ENCODE data around the gene CERS6.
"Not testable (repeated sequence)": the region's sequence is repeated elsewhere in the genome, so short reads cannot be mapped to it uniquely, and the experiment has no call there.

Gene CERS6

DNA sequence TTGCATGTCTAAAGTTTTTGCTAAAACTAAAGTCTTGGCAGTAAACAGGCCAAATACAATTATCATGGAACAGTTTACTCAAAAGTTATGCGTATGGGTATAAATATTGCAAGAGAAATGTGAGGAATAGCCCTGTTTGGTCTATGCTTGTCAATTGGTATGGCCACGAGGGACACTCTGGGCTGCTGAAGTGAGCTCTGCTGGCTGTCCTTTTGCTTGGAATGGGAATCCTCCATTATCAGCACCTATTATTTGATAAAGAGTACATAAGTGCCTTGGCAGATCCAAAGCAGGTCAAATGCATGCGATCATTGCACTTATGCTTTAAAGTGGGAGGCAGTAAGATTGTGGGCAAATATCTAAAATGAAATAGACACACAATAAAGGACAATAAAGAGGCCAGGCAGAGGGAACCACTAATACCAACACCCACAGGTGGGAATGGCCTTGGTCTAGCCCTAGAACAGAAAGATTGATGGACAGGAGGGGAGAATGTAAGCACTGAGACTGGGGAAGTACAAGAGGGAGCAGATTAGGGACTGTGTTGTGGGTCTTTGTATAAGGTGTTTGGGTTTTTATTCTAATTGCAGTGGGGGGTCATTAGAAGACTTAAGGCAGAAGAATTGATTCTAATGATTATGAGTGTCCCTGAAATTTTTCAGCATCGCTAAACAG lies 286.3 kb downstream of the CERS6 start:
- Mint-ChIP-seq H3K4me1 (ENCODE audit: low read depth) (peaks cover 2% of the 10 kb centered on the region), H3K27me3 (ENCODE audit: low read depth) (no peaks in the 10 kb centered on the region)

DNA sequence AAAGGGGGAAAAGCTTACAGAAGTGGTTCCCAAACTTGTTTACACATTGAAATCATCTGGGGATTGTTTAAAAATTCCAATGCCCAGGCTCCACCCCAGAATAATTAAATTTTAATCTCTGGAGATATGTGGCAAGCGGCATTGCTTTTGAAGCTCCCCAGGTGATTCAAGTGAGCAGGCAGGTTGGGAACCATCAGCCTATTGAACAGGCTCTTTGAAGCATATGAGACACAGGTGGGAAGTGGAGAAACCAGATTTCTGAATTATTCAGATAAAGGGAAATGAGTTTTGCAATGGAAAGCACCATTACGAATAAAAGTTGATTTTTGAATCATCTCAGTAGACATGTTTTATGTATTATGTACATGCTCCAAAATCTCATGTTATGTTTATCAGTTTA lies 288.8 kb downstream of the CERS6 start:
- no peak overlapping the region for H3K27ac Mint-ChIP-seq
- no peak for DNase-seq (ENCODE audit: low spot score)
- no peaks in the 10 kb centered on the region for H3K9me3 Mint-ChIP-seq
- peaks cover 4% of the 10 kb centered on the region for H3K36me3 Mint-ChIP-seq (ENCODE audit: low read depth)
- peaks cover 7% of the 10 kb centered on the region for H3K4me1 Mint-ChIP-seq (ENCODE audit: low read depth)
- no peak overlapping the region for H3K4me3 Mint-ChIP-seq
- no peaks in the 10 kb centered on the region for H3K27me3 Mint-ChIP-seq (ENCODE audit: low read depth)

More for the DNA sequence above, 286.3 kb downstream of the CERS6 start:
- Mint-ChIP-seq H3K9me3 (no peaks in the 10 kb centered on the region), H3K36me3 (ENCODE audit: low read depth) (no peaks in the 10 kb centered on the region), H3K4me3 (no peak overlapping the region), H3K27ac (no peak overlapping the region)
- DNase-seq (ENCODE audit: low spot score) = no peak

DNA sequence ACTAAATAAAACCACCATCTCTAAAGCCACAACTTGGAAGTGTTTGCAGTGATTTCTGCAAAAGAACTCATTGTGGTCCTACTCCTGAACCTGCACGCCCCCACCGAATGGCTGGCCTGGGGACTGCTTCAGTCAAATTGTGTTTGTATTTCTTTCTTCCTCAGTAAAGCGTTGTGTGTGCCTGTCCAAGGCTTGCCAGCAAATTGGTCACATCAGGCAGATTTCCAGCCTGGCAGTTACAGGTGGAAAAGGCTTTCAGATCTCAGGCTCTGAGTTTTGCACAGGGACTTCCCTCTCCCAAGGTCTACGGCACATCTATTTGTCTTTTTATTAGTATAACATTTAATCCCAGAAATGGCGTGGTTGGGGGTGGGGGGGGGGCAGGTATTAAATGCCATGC lies 292.4 kb downstream of the CERS6 start:
- Mint-ChIP-seq H3K27ac (no peak overlapping the region), H3K4me1 (ENCODE audit: low read depth) (peaks cover 28% of the 10 kb centered on the region), H3K4me3 (no peak overlapping the region), H3K9me3 (no peaks in the 10 kb centered on the region), H3K27me3 (ENCODE audit: low read depth) (no peaks in the 10 kb centered on the region), H3K36me3 (ENCODE audit: low read depth) (peaks cover 7% of the 10 kb centered on the region)
- no peak for DNase-seq (ENCODE audit: low spot score)

DNA sequence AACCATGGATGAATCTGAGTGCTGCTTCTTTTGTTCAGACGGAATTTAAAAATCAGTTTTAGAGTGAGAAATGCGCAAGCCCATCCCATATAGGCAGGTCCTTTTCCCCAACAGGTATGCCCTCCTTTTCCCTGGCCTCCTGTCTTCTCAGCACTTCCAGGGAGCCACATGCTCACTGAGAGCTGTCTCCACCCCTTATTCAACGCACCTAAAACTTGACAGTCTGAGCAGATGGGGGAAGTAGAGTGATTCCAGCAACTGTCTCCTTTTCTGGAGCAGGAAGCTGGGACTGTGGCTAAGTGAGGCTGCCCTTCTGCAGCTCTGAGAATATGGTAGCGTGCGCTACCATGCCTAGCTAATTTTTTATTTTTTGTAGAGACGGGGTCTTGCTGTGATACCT lies 293.2 kb downstream of the CERS6 start:
- no peak for DNase-seq (ENCODE audit: low spot score)
- H3K4me3 Mint-ChIP-seq = no peak overlapping the region
- peaks cover 10% of the 10 kb centered on the region for H3K36me3 Mint-ChIP-seq (ENCODE audit: low read depth)
- peaks cover 28% of the 10 kb centered on the region for H3K4me1 Mint-ChIP-seq (ENCODE audit: low read depth)
- H3K27me3 Mint-ChIP-seq (ENCODE audit: low read depth) = no peaks in the 10 kb centered on the region
- no peaks in the 10 kb centered on the region for H3K9me3 Mint-ChIP-seq
- no peak overlapping the region for H3K27ac Mint-ChIP-seq

DNA sequence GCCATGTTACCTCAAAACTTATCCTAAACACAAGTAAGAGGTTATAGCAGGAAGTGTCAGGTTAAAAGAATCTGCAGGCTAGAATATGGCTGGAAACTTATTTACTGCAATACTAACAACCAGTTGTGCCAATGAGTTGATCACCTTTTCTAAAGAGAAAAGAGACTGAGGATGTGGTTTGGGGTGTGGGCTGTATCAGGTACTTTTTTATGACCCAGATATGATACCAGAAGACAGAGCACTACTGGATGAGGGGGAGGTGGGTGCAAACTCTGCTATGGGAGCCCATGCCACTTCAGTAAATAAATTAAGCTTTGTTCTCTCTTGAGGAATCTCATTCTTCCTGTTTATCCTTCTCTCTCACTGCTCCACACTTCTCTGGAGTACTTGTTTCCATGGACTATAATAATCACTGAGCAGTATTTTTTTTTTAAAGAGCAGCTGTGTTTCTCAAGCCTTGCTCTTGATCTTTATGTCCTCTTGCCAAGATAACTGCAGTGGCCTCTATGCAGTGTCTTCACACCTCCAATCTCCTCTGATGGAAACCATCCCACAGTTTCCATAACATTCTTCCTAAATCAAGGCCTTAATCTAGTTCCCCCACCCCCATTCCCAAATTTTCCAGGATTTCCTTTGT lies 295.1 kb downstream of the CERS6 start:
- Mint-ChIP-seq H3K27ac (peak overlapping the region; percentile 81), H3K4me1 (ENCODE audit: low read depth) (peaks cover 33% of the 10 kb centered on the region), H3K27me3 (ENCODE audit: low read depth) (no peaks in the 10 kb centered on the region), H3K9me3 (no peaks in the 10 kb centered on the region), H3K36me3 (ENCODE audit: low read depth) (peaks cover 12% of the 10 kb centered on the region), H3K4me3 (peak overlapping the region; percentile 48)
- DNase-seq (ENCODE audit: low spot score) = peak; percentile 29

DNA sequence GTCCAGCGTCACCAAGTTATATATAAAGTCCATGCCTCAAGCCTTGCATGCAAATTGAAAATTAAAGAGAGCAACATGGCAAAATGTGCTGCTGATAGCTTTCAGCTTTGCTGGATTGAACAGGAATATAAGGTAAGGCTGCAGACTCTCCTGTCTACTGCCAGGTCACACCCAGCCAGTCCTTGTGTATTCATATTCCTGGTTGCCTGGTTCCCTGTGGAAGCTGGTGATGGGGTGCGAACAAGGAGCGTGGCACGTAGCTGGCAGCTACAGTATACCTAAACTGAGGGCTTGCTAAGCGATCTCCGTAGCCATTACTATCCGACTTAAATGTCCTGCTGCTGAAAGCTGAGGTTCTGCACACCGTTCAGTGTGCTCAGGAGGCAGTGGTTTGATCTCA lies 296.3 kb downstream of the CERS6 start:
- peaks cover 12% of the 10 kb centered on the region for H3K36me3 Mint-ChIP-seq (ENCODE audit: low read depth)
- no peaks in the 10 kb centered on the region for H3K27me3 Mint-ChIP-seq (ENCODE audit: low read depth)
- H3K9me3 Mint-ChIP-seq = no peaks in the 10 kb centered on the region
- H3K27ac Mint-ChIP-seq = no peak overlapping the region
- peaks cover 43% of the 10 kb centered on the region for H3K4me1 Mint-ChIP-seq (ENCODE audit: low read depth)
- no peak for DNase-seq (ENCODE audit: low spot score)
- H3K4me3 Mint-ChIP-seq = no peak overlapping the region

DNA sequence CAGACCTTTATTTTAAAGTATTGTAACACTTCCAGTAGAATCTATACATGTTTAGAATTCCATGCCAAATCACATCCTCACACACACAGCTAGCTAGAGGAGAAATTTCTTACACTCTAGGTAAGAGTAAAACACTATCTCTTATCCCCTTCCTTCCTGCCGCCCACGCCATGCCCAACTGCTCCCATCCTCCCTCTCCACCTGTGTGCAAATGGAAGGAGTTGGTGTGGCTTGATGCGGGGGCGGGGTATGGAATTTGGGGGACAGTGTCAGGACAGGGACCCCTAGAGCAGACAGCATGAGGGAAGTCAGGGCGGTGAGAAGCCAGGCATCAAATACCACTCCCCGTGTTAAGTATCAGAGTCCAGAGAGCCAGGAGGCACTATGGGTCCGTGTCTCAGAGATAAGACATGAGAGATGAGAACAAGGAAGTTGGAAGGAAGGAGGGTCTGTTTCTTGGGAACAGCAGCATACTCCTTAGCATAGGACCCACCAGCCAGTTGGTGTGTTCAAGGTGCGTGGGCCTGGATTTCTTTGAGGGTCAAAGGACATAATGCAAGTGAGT lies 297.8 kb downstream of the CERS6 start:
- peaks cover 54% of the 10 kb centered on the region for H3K4me1 Mint-ChIP-seq (ENCODE audit: low read depth)
- H3K9me3 Mint-ChIP-seq = no peaks in the 10 kb centered on the region
- DNase-seq (ENCODE audit: low spot score) = no peak
- H3K36me3 Mint-ChIP-seq (ENCODE audit: low read depth) = peaks cover 9% of the 10 kb centered on the region
- H3K4me3 Mint-ChIP-seq = no peak overlapping the region
- no peak overlapping the region for H3K27ac Mint-ChIP-seq
- H3K27me3 Mint-ChIP-seq (ENCODE audit: low read depth) = no peaks in the 10 kb centered on the region

DNA sequence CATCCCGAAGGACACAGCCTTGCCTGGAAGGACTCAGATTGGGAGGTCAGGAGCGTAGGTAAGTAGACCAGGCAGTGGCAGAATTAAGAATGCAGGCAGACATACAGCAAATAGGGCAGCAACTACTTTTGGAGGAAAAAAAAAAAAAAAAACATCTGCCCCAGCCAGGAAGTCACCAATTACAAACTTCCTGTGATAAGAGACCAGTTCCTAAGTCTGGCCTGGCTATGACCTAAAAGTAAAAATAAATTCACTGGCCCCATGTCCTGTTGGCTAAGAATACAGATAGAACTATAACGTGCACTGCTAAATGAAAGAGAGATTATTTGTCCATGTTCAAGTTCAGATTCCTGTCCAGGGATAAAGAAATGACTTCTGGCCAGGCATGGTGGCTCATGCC lies 301.2 kb downstream of the CERS6 start:
- H3K4me1 Mint-ChIP-seq (ENCODE audit: low read depth) = peaks cover 32% of the 10 kb centered on the region
- no peak for DNase-seq (ENCODE audit: low spot score)
- no peaks in the 10 kb centered on the region for H3K27me3 Mint-ChIP-seq (ENCODE audit: low read depth)
- H3K4me3 Mint-ChIP-seq = no peak overlapping the region
- H3K36me3 Mint-ChIP-seq (ENCODE audit: low read depth) = peaks cover 6% of the 10 kb centered on the region
- no peak overlapping the region for H3K27ac Mint-ChIP-seq
- H3K9me3 Mint-ChIP-seq = no peaks in the 10 kb centered on the region

DNA sequence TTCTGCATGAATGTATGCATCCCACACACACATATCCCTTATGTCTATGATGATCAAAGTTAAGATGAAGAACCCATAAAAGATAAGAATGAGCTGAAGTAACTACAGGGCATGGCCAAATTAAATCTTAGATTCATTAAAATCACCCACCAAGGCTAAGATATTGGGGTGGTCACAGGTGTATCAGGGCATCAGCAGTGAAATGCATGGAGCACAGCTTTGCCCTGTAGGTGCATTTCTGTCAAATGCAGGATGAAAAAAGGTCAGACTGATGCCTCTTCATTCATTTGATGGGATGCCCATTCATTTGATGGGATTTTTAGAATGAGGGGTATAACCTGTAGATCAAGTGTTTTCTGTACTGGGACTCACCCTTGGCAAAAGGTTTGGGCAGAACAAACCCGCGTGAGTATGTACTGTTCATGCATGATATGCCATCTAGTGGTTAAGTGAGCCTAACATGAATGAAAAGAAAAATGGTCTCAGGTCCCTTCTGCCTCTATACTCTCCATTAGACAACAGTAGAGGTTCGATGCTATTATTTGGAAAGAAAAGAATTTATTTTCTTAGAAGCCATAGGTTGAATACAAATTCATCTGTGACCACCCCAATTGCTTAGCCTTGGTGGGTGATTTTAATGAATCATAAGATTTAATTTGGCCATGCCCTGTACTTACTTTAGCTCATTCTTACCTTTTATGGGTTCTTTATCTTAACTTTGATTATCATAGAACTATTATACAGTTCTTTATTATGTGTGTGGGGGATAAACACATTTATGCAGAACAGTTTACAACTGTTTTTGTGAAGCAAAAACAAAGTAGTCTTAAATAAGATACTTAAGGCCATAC lies 303.1 kb downstream of the CERS6 start:
- no peak overlapping the region for H3K4me3 Mint-ChIP-seq
- H3K36me3 Mint-ChIP-seq (ENCODE audit: low read depth) = peaks cover 5% of the 10 kb centered on the region
- no peaks in the 10 kb centered on the region for H3K27me3 Mint-ChIP-seq (ENCODE audit: low read depth)
- H3K27ac Mint-ChIP-seq = no peak overlapping the region
- H3K9me3 Mint-ChIP-seq = no peaks in the 10 kb centered on the region
- peaks cover 27% of the 10 kb centered on the region for H3K4me1 Mint-ChIP-seq (ENCODE audit: low read depth)
- DNase-seq (ENCODE audit: low spot score) = peak; percentile 10

DNA sequence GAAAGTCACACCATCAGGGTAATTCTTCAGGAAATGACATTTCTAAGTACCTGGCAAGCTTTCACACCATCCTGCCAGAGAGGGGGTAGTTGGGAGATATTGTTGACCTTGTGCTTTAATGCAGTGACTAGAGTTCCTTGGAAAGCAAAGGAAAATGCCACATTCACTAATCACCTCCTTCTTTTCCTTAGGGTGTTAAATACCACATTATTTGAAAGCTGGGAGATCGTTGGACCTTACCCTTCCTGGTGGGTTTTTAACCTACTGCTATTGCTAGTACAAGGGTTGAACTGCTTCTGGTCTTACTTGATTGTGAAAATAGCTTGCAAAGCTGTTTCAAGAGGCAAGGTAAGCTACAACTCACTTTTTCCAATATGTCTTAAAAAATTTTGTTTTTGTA lies 309.3 kb downstream of the CERS6 start:
- H3K9me3 Mint-ChIP-seq = no peaks in the 10 kb centered on the region
- H3K27ac Mint-ChIP-seq = no peak overlapping the region
- DNase-seq (ENCODE audit: low spot score) = no peak
- peaks cover 13% of the 10 kb centered on the region for H3K36me3 Mint-ChIP-seq (ENCODE audit: low read depth)
- H3K4me1 Mint-ChIP-seq (ENCODE audit: low read depth) = no peaks in the 10 kb centered on the region
- H3K27me3 Mint-ChIP-seq (ENCODE audit: low read depth) = no peaks in the 10 kb centered on the region
- H3K4me3 Mint-ChIP-seq = no peak overlapping the region

DNA sequence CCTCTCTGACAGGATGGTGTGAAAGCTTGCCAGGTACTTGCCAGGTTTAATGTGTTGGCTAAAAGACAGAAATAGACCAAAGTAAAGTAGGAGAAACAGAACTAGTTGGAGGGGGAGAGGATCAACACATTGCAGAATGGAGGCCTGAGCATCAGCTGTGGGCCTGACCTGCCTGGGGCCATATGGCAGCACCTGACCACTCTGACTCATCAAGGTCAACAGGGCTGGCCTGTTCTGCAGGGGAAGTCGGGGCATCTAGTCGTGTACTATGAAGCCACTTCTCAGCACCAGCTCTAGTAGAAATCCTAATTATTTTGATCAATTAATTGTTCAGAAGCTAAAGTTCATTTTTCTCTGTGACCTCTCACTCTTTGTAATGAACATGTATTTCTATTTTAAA lies 310.5 kb downstream of the CERS6 start:
- Mint-ChIP-seq H3K4me3 (no peak overlapping the region), H3K27ac (no peak overlapping the region), H3K36me3 (ENCODE audit: low read depth) (peaks cover 13% of the 10 kb centered on the region), H3K9me3 (no peaks in the 10 kb centered on the region), H3K4me1 (ENCODE audit: low read depth) (no peaks in the 10 kb centered on the region), H3K27me3 (ENCODE audit: low read depth) (no peaks in the 10 kb centered on the region)
- DNase-seq (ENCODE audit: low spot score) = no peak

DNA sequence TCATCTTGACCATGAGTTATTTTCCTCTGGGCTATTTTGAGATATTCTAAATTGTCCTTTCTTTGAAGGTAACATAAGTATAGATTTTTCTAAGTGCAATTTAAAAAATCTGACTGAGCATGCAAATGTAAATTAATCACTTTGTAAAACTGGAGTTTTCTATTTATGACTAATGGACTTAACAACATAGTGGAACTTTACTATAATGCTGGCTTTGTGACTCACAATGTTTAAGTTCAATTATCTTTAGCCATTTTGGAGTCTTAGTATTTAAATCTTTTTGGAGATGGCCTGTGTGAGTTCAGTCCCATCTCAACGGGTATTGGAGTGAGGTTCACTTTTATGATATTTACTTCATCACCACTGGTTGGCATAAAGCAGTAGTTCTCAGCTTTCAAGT lies 311.2 kb downstream of the CERS6 start:
- no peak for DNase-seq (ENCODE audit: low spot score)
- Mint-ChIP-seq H3K27me3 (ENCODE audit: low read depth) (no peaks in the 10 kb centered on the region), H3K36me3 (ENCODE audit: low read depth) (peaks cover 13% of the 10 kb centered on the region), H3K27ac (no peak overlapping the region), H3K9me3 (no peaks in the 10 kb centered on the region), H3K4me3 (no peak overlapping the region), H3K4me1 (ENCODE audit: low read depth) (no peaks in the 10 kb centered on the region)

DNA sequence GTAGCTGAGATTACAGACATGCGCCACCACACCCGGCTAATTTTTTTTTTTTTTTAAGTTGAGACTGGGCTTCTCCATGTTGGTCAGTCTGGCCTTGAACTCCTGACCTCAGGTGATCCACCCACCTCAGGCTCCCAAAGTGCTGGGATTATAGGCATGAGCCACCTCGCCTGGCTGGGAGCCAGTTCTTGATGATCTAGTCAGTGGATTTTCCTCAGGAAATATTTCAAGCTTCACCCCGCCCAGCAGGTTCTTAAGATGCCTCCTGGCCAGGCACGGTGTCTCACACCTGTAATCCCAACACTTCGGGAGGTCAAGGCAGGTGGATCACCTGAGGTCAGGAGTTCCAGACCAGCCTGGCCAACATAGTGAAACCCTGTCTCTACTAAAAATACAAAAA lies 312.3 kb downstream of the CERS6 start:
- peaks cover 13% of the 10 kb centered on the region for H3K36me3 Mint-ChIP-seq (ENCODE audit: low read depth)

DNA sequence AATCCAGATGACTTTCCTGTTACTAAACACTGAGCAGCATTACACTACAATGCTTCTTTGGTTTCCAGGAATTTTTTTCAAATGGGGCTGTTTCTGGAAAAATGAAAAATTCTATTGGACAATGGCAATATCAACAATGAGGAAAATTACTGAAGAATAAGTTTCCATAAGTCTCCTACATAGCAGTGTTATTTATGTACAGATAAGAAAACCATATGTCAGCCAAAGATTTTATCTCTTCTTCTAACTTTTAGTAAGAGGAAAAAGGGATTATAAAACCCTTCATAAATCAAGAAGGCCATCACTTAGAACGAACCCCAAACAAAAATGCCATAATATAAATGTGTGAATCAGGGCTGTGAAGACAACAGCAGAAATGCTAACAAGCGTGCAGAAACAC lies 314.7 kb downstream of the CERS6 start:
- Mint-ChIP-seq H3K4me1 (ENCODE audit: low read depth) (no peaks in the 10 kb centered on the region), H3K9me3 (no peaks in the 10 kb centered on the region), H3K36me3 (ENCODE audit: low read depth) (peaks cover 12% of the 10 kb centered on the region), H3K27me3 (ENCODE audit: low read depth) (no peaks in the 10 kb centered on the region), H3K27ac (no peak overlapping the region), H3K4me3 (no peak overlapping the region)
- no peak for DNase-seq (ENCODE audit: low spot score)

More for the DNA sequence above, 312.3 kb downstream of the CERS6 start:
- H3K9me3 Mint-ChIP-seq; H3K27ac Mint-ChIP-seq; H3K4me1 Mint-ChIP-seq (ENCODE audit: low read depth); H3K27me3 Mint-ChIP-seq (ENCODE audit: low read depth); DNase-seq (ENCODE audit: low spot score); H3K4me3 Mint-ChIP-seq: not testable (repeated sequence)
